ENCODE measurements around the gene ROR2. TPM values are rescaled to one million over a fixed set of nuclear protein-coding genes. Genes with fewer than 3 reads are reported as not detected.
A peak's percentile ranks its signal among the peaks of the same experiment; 100 is the strongest.

ROR2 gene
- total RNA-seq, 3 donors from 2014 or later = 0.10 to 0.16 (median 0.11) TPM

- H3K27me3 Mint-ChIP-seq (ENCODE audit: low read depth) = peaks cover 31% of the 10 kb centered on the region
- peaks cover 10% of the 10 kb centered on the region for H3K4me1 Mint-ChIP-seq (ENCODE audit: low read depth)
- H3K4me3 Mint-ChIP-seq = no peak overlapping the region
- H3K9me3 Mint-ChIP-seq = no peaks in the 10 kb centered on the region
- ATAC-seq = no peak
- DNase-seq = no peak
- H3K36me3 Mint-ChIP-seq (ENCODE audit: insufficient read depth) = no peaks in the 10 kb centered on the region
Measured at GRCh38 chr9:91844701-91845291, 105.2 kb downstream of the ROR2 start.

- peak in 1 of 2 donors; percentile 31 for ATAC-seq
Measured at GRCh38 chr9:91844190-91844589, 105.8 kb downstream of the ROR2 start.

GRCh38 chr9:91843623-91844148, 106.3 kb downstream of the ROR2 start:
- Mint-ChIP-seq H3K27me3 (ENCODE audit: low read depth) (peaks cover 34% of the 10 kb centered on the region), H3K4me3 (no peak overlapping the region), H3K9me3 (no peaks in the 10 kb centered on the region), H3K36me3 (ENCODE audit: insufficient read depth) (no peaks in the 10 kb centered on the region), H3K4me1 (ENCODE audit: low read depth) (peaks cover 10% of the 10 kb centered on the region)
- no peak for DNase-seq
- ATAC-seq = no peak

More at GRCh38 chr9:91844190-91844589, 105.8 kb downstream of the ROR2 start:
- Mint-ChIP-seq H3K27me3 (ENCODE audit: low read depth) (peaks cover 33% of the 10 kb centered on the region), H3K4me3 (no peak overlapping the region), H3K4me1 (ENCODE audit: low read depth) (peaks cover 10% of the 10 kb centered on the region), H3K36me3 (ENCODE audit: insufficient read depth) (no peaks in the 10 kb centered on the region), H3K9me3 (no peaks in the 10 kb centered on the region)
- DNase-seq = no peak

GRCh38 chr9:91843093-91843492, 106.9 kb downstream of the ROR2 start:
- no peak overlapping the region for H3K4me3 Mint-ChIP-seq
- no peak for ATAC-seq

GRCh38 chr9:91842358-91843049, 107.5 kb downstream of the ROR2 start:
- Mint-ChIP-seq H3K27me3 (ENCODE audit: low read depth) (peaks cover 37% of the 10 kb centered on the region), H3K4me1 (ENCODE audit: low read depth) (peaks cover 4% of the 10 kb centered on the region), H3K36me3 (ENCODE audit: insufficient read depth) (no peaks in the 10 kb centered on the region), H3K4me3 (no peak overlapping the region), H3K9me3 (no peaks in the 10 kb centered on the region)
- DNase-seq (no peak), ATAC-seq (no peak)

More at GRCh38 chr9:91843093-91843492, 106.9 kb downstream of the ROR2 start:
- no peak for DNase-seq
- Mint-ChIP-seq H3K36me3 (ENCODE audit: insufficient read depth) (no peaks in the 10 kb centered on the region), H3K27me3 (ENCODE audit: low read depth) (peaks cover 39% of the 10 kb centered on the region), H3K9me3 (no peaks in the 10 kb centered on the region), H3K4me1 (ENCODE audit: low read depth) (peaks cover 10% of the 10 kb centered on the region)

GRCh38 chr9:91841591-91841990, 108.4 kb downstream of the ROR2 start:
- no peaks in the 10 kb centered on the region for H3K9me3 Mint-ChIP-seq
- H3K4me3 Mint-ChIP-seq = no peak overlapping the region
- peaks cover 2% of the 10 kb centered on the region for H3K4me1 Mint-ChIP-seq (ENCODE audit: low read depth)
- no peak for ATAC-seq
- peaks cover 37% of the 10 kb centered on the region for H3K27me3 Mint-ChIP-seq (ENCODE audit: low read depth)
- no peaks in the 10 kb centered on the region for H3K36me3 Mint-ChIP-seq (ENCODE audit: insufficient read depth)
- no peak for DNase-seq

- Mint-ChIP-seq H3K36me3 (ENCODE audit: insufficient read depth) (no peaks in the 10 kb centered on the region), H3K9me3 (no peaks in the 10 kb centered on the region)
Measured at GRCh38 chr9:91840882-91841281, 109.1 kb downstream of the ROR2 start.

GRCh38 chr9:91840469-91840868, 109.6 kb downstream of the ROR2 start:
- Mint-ChIP-seq H3K4me3 (no peak overlapping the region), H3K9me3 (no peaks in the 10 kb centered on the region), H3K4me1 (ENCODE audit: low read depth) (peaks cover 2% of the 10 kb centered on the region), H3K36me3 (ENCODE audit: insufficient read depth) (no peaks in the 10 kb centered on the region), H3K27me3 (ENCODE audit: low read depth) (peaks cover 37% of the 10 kb centered on the region)
- DNase-seq (no peak), ATAC-seq (no peak)

More at GRCh38 chr9:91840882-91841281, 109.1 kb downstream of the ROR2 start:
- Mint-ChIP-seq H3K4me3 (no peak overlapping the region), H3K4me1 (ENCODE audit: low read depth) (peaks cover 2% of the 10 kb centered on the region), H3K27me3 (ENCODE audit: low read depth) (peaks cover 37% of the 10 kb centered on the region)
- no peak for DNase-seq
- no peak for ATAC-seq

- H3K9me3 Mint-ChIP-seq = no peaks in the 10 kb centered on the region
- ATAC-seq (peak in 1 of 2 donors; percentile 29), DNase-seq (no peak)
- H3K36me3 Mint-ChIP-seq (ENCODE audit: insufficient read depth) = no peaks in the 10 kb centered on the region
- peaks cover 2% of the 10 kb centered on the region for H3K4me1 Mint-ChIP-seq (ENCODE audit: low read depth)
- no peak overlapping the region for H3K4me3 Mint-ChIP-seq
- H3K27me3 Mint-ChIP-seq (ENCODE audit: low read depth) = peaks cover 37% of the 10 kb centered on the region
Measured at GRCh38 chr9:91839926-91840465, 110.0 kb downstream of the ROR2 start.

- Mint-ChIP-seq H3K9me3 (no peaks in the 10 kb centered on the region), H3K4me3 (no peak overlapping the region)
Measured at GRCh38 chr9:91837981-91838731, 111.9 kb downstream of the ROR2 start.

GRCh38 chr9:91836515-91836914, 113.5 kb downstream of the ROR2 start:
- peaks cover 22% of the 10 kb centered on the region for H3K27me3 Mint-ChIP-seq (ENCODE audit: low read depth)
- H3K9me3 Mint-ChIP-seq = no peaks in the 10 kb centered on the region
- no peaks in the 10 kb centered on the region for H3K36me3 Mint-ChIP-seq (ENCODE audit: insufficient read depth)

More at GRCh38 chr9:91837981-91838731, 111.9 kb downstream of the ROR2 start:
- H3K36me3 Mint-ChIP-seq (ENCODE audit: insufficient read depth) = no peaks in the 10 kb centered on the region
- ATAC-seq = no peak
- no peak for DNase-seq
- peaks cover 34% of the 10 kb centered on the region for H3K27me3 Mint-ChIP-seq (ENCODE audit: low read depth)
- H3K4me1 Mint-ChIP-seq (ENCODE audit: low read depth) = peaks cover 2% of the 10 kb centered on the region

GRCh38 chr9:91835632-91836031, 114.4 kb downstream of the ROR2 start:
- no peak overlapping the region for H3K4me3 Mint-ChIP-seq
- DNase-seq = no peak

More at GRCh38 chr9:91836515-91836914, 113.5 kb downstream of the ROR2 start:
- DNase-seq = no peak
- Mint-ChIP-seq H3K4me3 (no peak overlapping the region), H3K4me1 (ENCODE audit: low read depth) (peaks cover 2% of the 10 kb centered on the region)
- ATAC-seq = no peak

GRCh38 chr9:91835216-91835615, 114.8 kb downstream of the ROR2 start:
- H3K27me3 Mint-ChIP-seq (ENCODE audit: low read depth) = peaks cover 15% of the 10 kb centered on the region
- ATAC-seq = no peak

More at GRCh38 chr9:91835632-91836031, 114.4 kb downstream of the ROR2 start:
- Mint-ChIP-seq H3K9me3 (no peaks in the 10 kb centered on the region), H3K36me3 (ENCODE audit: insufficient read depth) (no peaks in the 10 kb centered on the region), H3K27me3 (ENCODE audit: low read depth) (peaks cover 17% of the 10 kb centered on the region), H3K4me1 (ENCODE audit: low read depth) (peaks cover 2% of the 10 kb centered on the region)
- no peak for ATAC-seq

GRCh38 chr9:91834740-91835139, 115.3 kb downstream of the ROR2 start:
- no peak for DNase-seq
- Mint-ChIP-seq H3K36me3 (ENCODE audit: insufficient read depth) (no peaks in the 10 kb centered on the region), H3K4me1 (ENCODE audit: low read depth) (no peaks in the 10 kb centered on the region), H3K4me3 (no peak overlapping the region), H3K27me3 (ENCODE audit: low read depth) (peaks cover 12% of the 10 kb centered on the region), H3K9me3 (no peaks in the 10 kb centered on the region)
- ATAC-seq = no peak

More at GRCh38 chr9:91835216-91835615, 114.8 kb downstream of the ROR2 start:
- Mint-ChIP-seq H3K36me3 (ENCODE audit: insufficient read depth) (no peaks in the 10 kb centered on the region), H3K4me1 (ENCODE audit: low read depth) (peaks cover 2% of the 10 kb centered on the region), H3K9me3 (no peaks in the 10 kb centered on the region), H3K4me3 (no peak overlapping the region)
- DNase-seq = no peak

All from activated T-cell treated with anti-CD3 and anti-CD28 coated beads, Interleukin-2, amount 50 U/mL, for 4 hours (primary cell).